Activated CD4-positive, alpha-beta memory T cell treated with anti-CD3 and anti-CD28 coated beads for 36 hours (primary cell): Measurements from ENCODE around the gene DDX41. TPM values are rescaled to one million over a fixed set of nuclear protein-coding genes. Genes with fewer than 3 reads are reported as not detected.

Source experiments
- CTCF ChIA-PET: fragments of 350-600 bp; sonication (Branson Sonifier 250); formaldehyde crosslinking; loops from one replicate; lab custom pipeline; 2021; ENCODE audit warnings: antibody characterized with exemption, inconsistent platforms; lab: Charles Lee
- POLR2A ChIA-PET: fragments of 350-600 bp; sonication (Branson Sonifier 250); formaldehyde crosslinking; loops from one replicate; lab custom pipeline; 2021; ENCODE audit warnings: antibody characterized with exemption; lab: Charles Lee
- DNase-seq: peaks from one replicate; pipeline ENCODE4 v3.0.0-alpha.2; 2020
- H3K27ac Mint-ChIP-seq: one replicate; pipeline ENCODE4 v1.8.0; 2021; ENCODE audit warnings: mixed read lengths
- H3K27me3 Mint-ChIP-seq: one replicate; pipeline ENCODE4 v1.8.0; 2021; ENCODE audit warnings: mixed read lengths
- H3K36me3 Mint-ChIP-seq: one replicate; pipeline ENCODE4 v1.8.0; 2021; ENCODE audit warnings: mixed read lengths
- H3K4me1 Mint-ChIP-seq: one replicate; pipeline ENCODE4 v1.8.0; 2021; ENCODE audit warnings: low read depth, mixed read lengths
- H3K4me3 Mint-ChIP-seq: one replicate; pipeline ENCODE4 v1.8.0; 2021; ENCODE audit warnings: mild to moderate bottlenecking, mixed read lengths
- H3K9me3 Mint-ChIP-seq: one replicate; pipeline ENCODE4 v1.8.0; 2021; ENCODE audit warnings: mixed read lengths
- intact Hi-C: fragments of 100-400 bp; cut with micrococcal nuclease; formaldehyde crosslinking; loops from one replicate; pipeline ENCODE4 v1.15.1; 2023
- total RNA-seq, 2 experiments: library from RNA; stranded (reverse); gene quantifications; one replicate each; pipeline ENCODE4 v1.2.3, GENCODE V29; 2021

Gene DDX41
- total RNA-seq, 2 experiments from 2014 or later: 143 to 145 TPM

DNA sequence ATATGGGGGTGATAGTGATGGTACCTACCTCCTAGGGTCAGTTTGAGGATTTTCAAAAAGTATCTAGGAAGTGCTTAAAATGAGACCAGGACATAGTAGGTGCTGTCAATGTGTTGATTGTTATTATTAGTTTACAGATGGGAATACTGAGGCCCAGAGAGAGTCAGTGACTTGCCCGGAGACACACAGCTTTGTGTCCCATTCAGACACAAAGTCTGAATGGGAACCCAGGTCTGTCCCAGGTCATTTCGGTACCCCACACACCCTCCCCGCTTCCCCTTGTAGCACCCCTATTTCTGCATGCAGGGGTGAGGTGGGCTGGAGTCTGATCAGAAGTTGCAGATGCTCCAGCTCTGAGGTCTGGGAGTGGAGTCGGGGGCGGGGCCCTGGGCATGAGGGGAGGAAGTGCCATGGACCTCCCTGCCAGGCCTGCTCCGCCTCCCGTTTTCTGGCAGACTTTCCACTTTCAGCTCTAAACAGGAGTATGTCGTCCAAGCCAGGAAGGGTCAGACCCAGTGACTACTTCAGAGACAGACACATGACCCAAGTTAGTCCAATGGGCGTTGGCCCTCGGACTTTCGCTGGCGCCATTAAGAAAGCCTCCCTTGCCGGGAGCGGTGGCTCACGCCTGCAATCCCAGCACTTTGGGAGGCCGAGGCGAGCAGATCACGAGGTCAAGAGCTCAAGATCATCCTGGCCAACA lies 40.1 kb downstream of the DDX41 start:
- peaks cover 32% of the 10 kb centered on the region for H3K4me1 Mint-ChIP-seq
- ChIA-PET CTCF (interaction anchor here (0.8 to 1.8 kb wide), 4 partner anchors 19 to 167 kb away, joined by 3 to 5 read pairs (median 4); no protein-coding TSS in a partner anchor), POLR2A (interaction anchor here (1.0 kb wide), 1 partner anchor 19 kb away, joined by 3 read pairs; no protein-coding TSS in a partner anchor)
- peaks cover 2% of the 10 kb centered on the region for H3K36me3 Mint-ChIP-seq
- no peak overlapping the region for H3K27ac Mint-ChIP-seq
- no peaks in the 10 kb centered on the region for H3K9me3 Mint-ChIP-seq
- peaks cover 5% of the 10 kb centered on the region for H3K27me3 Mint-ChIP-seq
- intact Hi-C loops: no loop called here
- DNase-seq: no peak
- no peak overlapping the region for H3K4me3 Mint-ChIP-seq

DNA sequence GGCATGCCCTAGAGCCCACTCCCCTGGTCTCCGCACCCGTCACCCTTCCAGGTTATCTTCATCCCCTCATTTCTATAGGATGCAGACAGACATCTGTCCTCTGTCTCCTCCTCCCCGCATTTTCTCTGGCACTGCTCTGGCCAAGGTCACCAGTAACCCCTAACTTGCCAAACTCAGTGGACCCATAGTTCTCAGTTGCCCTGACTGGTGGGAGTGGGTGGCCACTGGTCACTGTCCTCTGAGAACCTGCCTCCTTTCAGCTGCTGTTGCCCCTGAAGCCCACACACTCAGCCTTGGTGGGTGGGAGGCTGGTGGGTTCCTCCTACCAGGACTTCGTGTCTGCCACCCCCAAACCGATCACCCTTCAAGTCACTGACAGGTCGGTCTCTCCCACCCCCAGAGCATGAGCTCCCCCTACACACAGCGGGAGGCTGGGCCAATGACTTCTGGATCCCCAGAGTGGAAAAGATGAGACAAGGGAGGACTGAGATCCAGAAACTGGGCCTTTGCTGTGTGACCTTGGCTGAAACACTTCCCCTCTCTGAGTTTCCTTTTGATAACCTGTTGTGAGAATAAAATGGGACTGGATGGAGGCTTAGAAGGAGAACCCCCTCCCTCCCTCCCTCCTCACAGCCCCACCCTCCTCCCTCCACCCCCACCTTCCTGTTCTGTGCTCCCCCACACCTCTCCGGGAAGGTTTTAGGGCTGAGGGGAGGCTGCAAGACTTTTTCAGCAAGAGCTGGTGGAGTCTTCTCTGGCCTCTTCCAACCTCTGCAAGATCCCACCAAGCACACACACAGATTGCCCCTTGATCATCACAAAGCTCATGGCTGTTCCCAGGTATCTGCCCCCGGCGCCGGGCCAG lies 41.0 kb downstream of the DDX41 start:
- H3K27ac Mint-ChIP-seq: no peak overlapping the region
- intact Hi-C loops: no loop called here
- ChIA-PET POLR2A (interaction anchor here (1.0 kb wide), 1 partner anchor 20 kb away, joined by 3 read pairs; no protein-coding TSS in a partner anchor), CTCF (interaction anchor here (0.8 to 1.8 kb wide), 2 partner anchors 18 to 166 kb away, joined by 4 to 5 read pairs; no protein-coding TSS in a partner anchor)
- no peak overlapping the region for H3K4me3 Mint-ChIP-seq
- no peaks in the 10 kb centered on the region for H3K9me3 Mint-ChIP-seq
- H3K36me3 Mint-ChIP-seq: peaks cover 2% of the 10 kb centered on the region
- no peak for DNase-seq
- peaks cover 34% of the 10 kb centered on the region for H3K4me1 Mint-ChIP-seq
- peaks cover 5% of the 10 kb centered on the region for H3K27me3 Mint-ChIP-seq

- peaks cover 33% of the 10 kb centered on the region for H3K4me1 Mint-ChIP-seq
- POLR2A ChIA-PET: interaction anchor here (2.2 kb wide), 1 partner anchor 19 kb away, joined by 6 read pairs; no protein-coding TSS in a partner anchor
Observed at GRCh38 chr5:177474846-177475562, 41.8 kb downstream of the DDX41 start.

DNA sequence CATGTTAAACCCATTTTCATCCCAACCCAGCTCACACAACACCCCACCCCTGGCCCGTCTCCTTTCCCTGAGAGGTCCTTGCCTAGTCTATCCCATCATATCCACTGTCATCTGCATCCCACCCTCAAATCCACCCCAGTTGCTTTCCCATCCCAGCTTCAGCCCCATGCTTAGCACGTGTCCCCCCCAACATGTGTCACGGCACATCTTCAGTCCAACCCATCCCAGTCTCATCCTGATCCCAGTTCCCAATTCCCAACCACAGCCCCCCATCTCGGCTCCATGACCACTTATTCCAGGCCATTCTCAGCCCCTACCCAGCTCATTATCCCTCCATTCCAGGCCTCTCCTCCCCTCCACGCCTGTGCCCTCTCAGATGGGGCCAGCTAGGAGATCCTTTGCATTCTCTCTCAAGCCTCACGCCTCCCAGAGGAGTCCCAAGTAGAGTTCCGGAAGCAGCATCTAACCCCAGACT lies 42.7 kb downstream of the DDX41 start:
- peak overlapping the region; percentile 60 for H3K4me3 Mint-ChIP-seq
- DNase-seq: no peak
- no peaks in the 10 kb centered on the region for H3K9me3 Mint-ChIP-seq
- ChIA-PET POLR2A (interaction anchor here (2.2 kb wide), 1 partner anchor 19 kb away, joined by 6 read pairs; no protein-coding TSS in a partner anchor), CTCF (interaction anchor here (1.2 to 5.1 kb wide), 2 partner anchors 71 to 84 kb away, joined by 3 to 24 read pairs; no protein-coding TSS in a partner anchor)
- H3K27ac Mint-ChIP-seq: no peak overlapping the region
- H3K36me3 Mint-ChIP-seq: peaks cover 2% of the 10 kb centered on the region
- peaks cover 27% of the 10 kb centered on the region for H3K4me1 Mint-ChIP-seq
- intact Hi-C loops: no loop called here
- peaks cover 5% of the 10 kb centered on the region for H3K27me3 Mint-ChIP-seq

More at GRCh38 chr5:177474846-177475562, 41.8 kb downstream of the DDX41 start:
- H3K9me3 Mint-ChIP-seq: no peaks in the 10 kb centered on the region
- no peak overlapping the region for H3K27ac Mint-ChIP-seq
- peaks cover 2% of the 10 kb centered on the region for H3K36me3 Mint-ChIP-seq
- intact Hi-C loops: no loop called here
- CTCF ChIA-PET: interaction anchor here (1.2 kb wide), 1 partner anchor 85 kb away, joined by 3 read pairs; no protein-coding TSS in a partner anchor
- no peak overlapping the region for H3K4me3 Mint-ChIP-seq
- DNase-seq: no peak
- H3K27me3 Mint-ChIP-seq: peaks cover 5% of the 10 kb centered on the region

- POLR2A ChIA-PET: interaction anchor here (2.2 kb wide), 1 partner anchor 18 kb away, joined by 6 read pairs; no protein-coding TSS in a partner anchor
- peak within 1 kb of the TSS; percentile 64 for H3K4me3 Mint-ChIP-seq
- no peaks in the 10 kb centered on the region for H3K36me3 Mint-ChIP-seq
- peaks cover 5% of the 10 kb centered on the region for H3K27me3 Mint-ChIP-seq
- no peaks in the 10 kb centered on the region for H3K9me3 Mint-ChIP-seq
- no peak within 1 kb of the TSS for H3K27ac Mint-ChIP-seq
- peak; percentile 25 for DNase-seq
- CTCF ChIA-PET: interaction anchor here (1.2 to 5.1 kb wide), 5 partner anchors 16 to 84 kb away, joined by 3 to 24 read pairs (median 7); no protein-coding TSS in a partner anchor
- H3K4me1 Mint-ChIP-seq: peaks cover 22% of the 10 kb centered on the region
- intact Hi-C loops: loop anchor here (2.0 kb wide), 1 partner anchor 17 kb away; no protein-coding TSS in a partner anchor
Observed at GRCh38 chr5:177473443-177474001, 43.2 kb downstream of the DDX41 start, which contains the start of gene DBN1. TSS of gene DBN1 (minus strand) at chr5:177473634. CDS start at chr5:177473521, 113 bp downstream.

- DNase-seq: peak; percentile 74
- peak overlapping the region; percentile 64 for H3K4me3 Mint-ChIP-seq
- H3K9me3 Mint-ChIP-seq: no peaks in the 10 kb centered on the region
- peaks cover 22% of the 10 kb centered on the region for H3K4me1 Mint-ChIP-seq
- POLR2A ChIA-PET: interaction anchor here (0.6 to 2.2 kb wide), 3 partner anchors 17 to 584 kb away, joined by 3 to 6 read pairs (median 3); no protein-coding TSS in a partner anchor
- no peak overlapping the region for H3K27ac Mint-ChIP-seq
- CTCF ChIA-PET: interaction anchor here (0.8 to 5.1 kb wide), 10 partner anchors 9 to 164 kb away, joined by 3 to 24 read pairs (median 4); partner anchors contain the start of gene PDLIM7
- peaks cover 5% of the 10 kb centered on the region for H3K27me3 Mint-ChIP-seq
- no peaks in the 10 kb centered on the region for H3K36me3 Mint-ChIP-seq
- intact Hi-C loops: loop anchor here (2.0 kb wide), 1 partner anchor 16 kb away; no protein-coding TSS in a partner anchor
Observed at GRCh38 chr5:177472460-177473442, 44.0 kb downstream of the DDX41 start.

DNA sequence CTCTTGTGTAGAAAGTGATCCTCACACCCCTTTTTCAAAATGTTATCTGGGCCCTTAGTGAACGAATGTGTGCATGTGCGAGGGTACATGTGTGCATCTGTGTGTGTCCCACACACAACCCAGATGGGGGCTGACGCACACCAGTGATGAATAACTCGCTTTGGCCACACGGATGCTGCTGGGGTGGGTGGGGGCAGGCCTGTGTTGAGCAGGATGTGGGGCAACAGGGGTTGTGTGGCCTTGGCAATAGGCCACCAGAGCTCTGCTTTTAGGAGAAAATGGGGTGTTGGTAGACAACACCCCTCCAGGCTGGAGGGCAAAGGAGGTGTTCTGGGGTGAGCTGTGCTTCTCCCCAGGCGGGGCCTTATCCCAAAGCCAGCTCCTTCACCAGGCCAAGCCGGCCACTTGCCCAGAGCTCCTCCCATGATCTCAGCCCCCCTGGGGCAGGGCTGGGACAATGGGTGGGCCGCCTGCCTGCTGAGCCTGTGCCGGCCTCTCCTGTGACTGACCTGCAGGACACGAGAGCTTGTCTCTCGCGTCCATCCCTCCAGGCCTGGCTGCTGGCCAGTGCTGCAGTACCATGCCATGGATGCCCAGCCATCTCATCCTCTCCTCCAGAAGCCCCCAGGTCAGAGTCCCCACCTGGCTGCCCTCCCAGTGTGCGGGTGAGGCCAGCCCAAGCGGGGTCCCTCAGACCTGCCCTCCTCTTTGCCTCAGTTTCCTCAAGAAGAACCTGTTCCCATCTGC lies 45.0 kb downstream of the DDX41 start:
- H3K27me3 Mint-ChIP-seq: peaks cover 5% of the 10 kb centered on the region
- H3K4me1 Mint-ChIP-seq: peaks cover 22% of the 10 kb centered on the region
- POLR2A ChIA-PET: interaction anchor here (0.6 to 1.1 kb wide), 3 partner anchors 8 to 585 kb away, joined by 3 read pairs; no protein-coding TSS in a partner anchor
- CTCF ChIA-PET: interaction anchor here (0.7 to 5.1 kb wide), 12 partner anchors 8 to 163 kb away, joined by 3 to 24 read pairs (median 4); partner anchors contain the start of gene PDLIM7
- intact Hi-C loops: loop anchor here (2.0 kb wide), 1 partner anchor 15 kb away; no protein-coding TSS in a partner anchor
- H3K36me3 Mint-ChIP-seq: no peaks in the 10 kb centered on the region
- H3K4me3 Mint-ChIP-seq: peak overlapping the region; percentile 12
- no peaks in the 10 kb centered on the region for H3K9me3 Mint-ChIP-seq
- no peak overlapping the region for H3K27ac Mint-ChIP-seq
- peak; percentile 24 for DNase-seq

DNA sequence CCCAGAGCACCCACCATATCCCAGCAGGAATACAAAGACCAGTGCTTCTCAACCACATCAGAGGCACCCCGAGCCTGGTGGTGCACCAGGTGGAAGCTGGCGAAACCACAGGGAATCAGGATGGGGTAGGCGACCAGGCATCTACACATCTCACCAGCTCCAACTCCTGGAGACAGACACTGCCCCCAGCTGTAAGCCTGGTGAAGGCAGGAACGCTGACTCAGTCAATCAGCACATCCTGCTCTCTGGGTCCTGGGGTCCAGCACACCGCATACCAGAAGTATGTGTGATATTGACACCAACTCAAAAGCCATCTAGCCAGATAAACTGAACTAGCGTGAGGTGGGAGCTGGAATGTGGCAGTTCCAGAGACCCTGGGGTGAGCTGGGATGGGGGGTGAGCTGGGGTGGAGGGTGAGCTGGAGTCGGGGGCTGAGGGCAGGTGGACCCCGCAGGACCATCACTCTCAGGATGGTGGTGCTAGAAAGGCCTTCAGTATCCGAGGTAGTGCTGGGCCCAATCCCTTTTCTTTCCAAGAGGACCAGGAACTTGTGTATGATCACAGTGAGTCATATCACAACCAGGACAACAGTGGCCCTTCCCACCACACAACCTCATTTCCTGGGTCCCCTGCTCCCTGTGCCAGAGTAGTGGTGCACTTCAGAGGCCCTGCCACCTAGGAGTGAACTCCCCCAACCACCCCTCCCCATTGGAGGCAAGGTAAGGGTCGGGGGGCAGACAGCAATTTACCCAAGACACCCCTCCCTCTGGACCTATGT lies 45.8 kb downstream of the DDX41 start:
- intact Hi-C loops: no loop called here
- CTCF ChIA-PET: interaction anchor here (0.7 to 5.1 kb wide), 5 partner anchors 7 to 81 kb away, joined by 3 to 24 read pairs (median 7); no protein-coding TSS in a partner anchor
- H3K4me3 Mint-ChIP-seq: no peak overlapping the region

More for the DNA sequence above, 45.8 kb downstream of the DDX41 start:
- Mint-ChIP-seq H3K27me3 (peaks cover 5% of the 10 kb centered on the region), H3K36me3 (no peaks in the 10 kb centered on the region), H3K9me3 (no peaks in the 10 kb centered on the region), H3K4me1 (peaks cover 19% of the 10 kb centered on the region), H3K27ac (no peak overlapping the region)
- no peak for DNase-seq
- POLR2A ChIA-PET: interaction anchor here (0.9 kb wide), 1 partner anchor 7 kb away, joined by 3 read pairs; no protein-coding TSS in a partner anchor
